GM12878 (cell line): ENCODE measurements around the gene PTPRD. TPM values are rescaled to one million over a fixed set of nuclear protein-coding genes. Genes with fewer than 3 reads are reported as not detected.

Source experiments
- ATAC-seq: fragments of 200-7000 bp; cut with Tn5 transposase; 3 replicates; pipeline ENCODE4 v1.9.1; 2020; ENCODE audit warnings: mild to moderate bottlenecking, moderate library complexity
- BruUV-seq: library from RNA; stranded (reverse); fragments of 400-500 nt; replicated peaks from 2 replicates; lab custom pipeline; 2021; lab: Mats Ljungman, UMichigan
- CTCF ChIA-PET: fragments of 300-600 bp; sonication (Branson Sonifier 250); formaldehyde crosslinking; extraction: SDS; loops from one replicate; lab custom pipeline; 2021; ENCODE audit warnings: inconsistent platforms; lab: Yijun Ruan, JAX
- POLR2A ChIA-PET: fragments of 350-600 bp; formaldehyde crosslinking; extraction: SDS; loops from one replicate; lab custom pipeline; 2021; ENCODE audit warnings: inconsistent platforms; lab: Charles Lee
- RAD21 ChIA-PET: fragments of 300-600 bp; sonication (Branson Sonifier 250); formaldehyde crosslinking; loops from one replicate; lab custom pipeline; 2023; ENCODE audit warnings: antibody characterized with exemption; ENCODE audit not compliant: unreplicated experiment; lab: Charles Lee
- SMC1A ChIA-PET: fragments of 300-600 bp; sonication (Branson Sonifier 250); formaldehyde crosslinking; loops from one replicate; lab custom pipeline; 2023; ENCODE audit not compliant: unreplicated experiment, uncharacterized antibody; lab: Charles Lee
- DNase-seq: peaks from one replicate; pipeline ENCODE4 v3.0.0-alpha.2; 2011; ENCODE audit warnings: low read depth, low spot score
- FAIRE-seq: peaks from 3 replicates; lab custom pipeline; 2011; peaks lifted over from hg19 to GRCh38; lab: Jason Lieb, UNC
- H2AFZ ChIP-seq: 2 replicates; pipeline ENCODE4 v1.6.0; 2011; ENCODE audit warnings: low read depth, low read length, control low read depth; ENCODE audit not compliant: control insufficient read depth
- H3K27ac ChIP-seq: 2 replicates; pipeline ENCODE4 v1.5.1; 2011; ENCODE audit warnings: control low read depth; ENCODE audit not compliant: control insufficient read depth, insufficient read depth
- H3K27me3 ChIP-seq, 2 experiments: replicated peaks in 1 of 2; 2 replicates each; pipeline versions ENCODE4 v1.6.0 to v1.6.1; 2011; ENCODE audit warnings: low read length in 1 of 2; ENCODE audit not compliant: control insufficient read depth in 2 of 2, insufficient read depth in 2 of 2
- H3K36me3 ChIP-seq, 2 experiments: 2 replicates each; pipeline ENCODE4 v1.5.1; 2011; ENCODE audit warnings: low read length in 1 of 2; ENCODE audit not compliant: control insufficient read depth in 2 of 2, insufficient read depth in 2 of 2
- H3K4me1 ChIP-seq: 2 replicates; pipeline ENCODE4 v1.6.1; 2011; ENCODE audit warnings: mild to moderate bottlenecking, low read length, moderate library complexity, mixed read lengths; ENCODE audit not compliant: control insufficient read depth, insufficient read depth
- H3K4me2 ChIP-seq: 2 replicates; pipeline ENCODE4 v1.6.0; 2011; ENCODE audit warnings: control low read depth; ENCODE audit not compliant: control insufficient read depth, insufficient read depth
- H3K4me3 ChIP-seq: fragments of 200-600 bp; sonication (generic); 2 replicates; pipeline ENCODE4 v1.5.1; 2016
- H3K79me2 ChIP-seq: 2 replicates; pipeline ENCODE4 v1.6.0; 2011; ENCODE audit warnings: low read length; ENCODE audit not compliant: control insufficient read depth, insufficient read depth
- H3K9ac ChIP-seq: 2 replicates; pipeline ENCODE4 v1.8.0; 2011; ENCODE audit warnings: low read length, control low read depth, mixed read lengths; ENCODE audit not compliant: control insufficient read depth, insufficient read depth
- H3K9me3 ChIP-seq: replicated peaks from 3 replicates; pipeline ENCODE4 v1.5.1; 2011; ENCODE audit warnings: mild to moderate bottlenecking, low read length; ENCODE audit not compliant: control insufficient read depth, insufficient read depth
- H4K20me1 ChIP-seq: 2 replicates; pipeline ENCODE4 v1.6.0; 2011; ENCODE audit not compliant: control insufficient read depth, insufficient read depth
- ELK1 ChIP-seq: IDR thresholded peaks from 2 replicates; pipeline ENCODE4 v1.6.1; 2012; ENCODE audit warnings: low read depth, low read length, improper control_type of control experiment
- HSF1 ChIP-seq: fragments of 150-350 bp; IDR thresholded peaks from 2 replicates; pipeline ENCODE4 v1.6.1; 2014; ENCODE audit warnings: mild to moderate bottlenecking, low read depth, low read length
- ZNF24 ChIP-seq: fragments of 450-650 bp; IDR thresholded peaks from 2 replicates; pipeline ENCODE4 v1.6.1; 2017; ENCODE audit warnings: antibody characterized with exemption, mild to moderate bottlenecking
- WGBS: methylation state at CpG from one replicate; pipeline ENCODE4 v1.1.6; 2016; ENCODE audit warnings: low lambda C conversion rate; ENCODE audit not compliant: insufficient replicate concordance, insufficient coverage; ENCODE audit errors: missing lambda C conversion rate; 5-methylcytosine and 5-hydroxymethylcytosine counted together
- in situ Hi-C: fragments of 300-500 bp; cut with MboI; formaldehyde crosslinking; loops from 9 replicates; pipeline ENCODE4 v1.14.3; 2018; ENCODE audit warnings: mixed read lengths
- intact Hi-C: fragments of 100-400 bp; cut with micrococcal nuclease; formaldehyde crosslinking; loops from one replicate; pipeline ENCODE4 v1.14.2; 2022; ENCODE audit not compliant: unreplicated experiment
- polyA plus RNA-seq, 11 experiments: library from polyadenylated mRNA; depleted of rRNA in 4 of 11; unstranded in 6 of 11; stranded (reverse) in 5 of 11; fragments of >200 nt; fragmentation: Nextera tagmentation in 4 of 11; fragmentation: Illumina TruSeq in 1 of 11; extraction: Ambion mirVana in 4 of 11; extraction: Trizol in 1 of 11; gene quantifications; 1 replicate in 1 of 11; 2 replicates in 10 of 11; pipeline versions ENCODE4 v1.2.1 to v1.2.3, GENCODE V29; 2011 to 2016; ENCODE audit warnings: inconsistent platforms in 2 of 11, missing spikeins in 2 of 11, low read depth in 1 of 11
- total RNA-seq, 4 experiments: library from RNA; depleted of rRNA in 3 of 4; stranded (reverse); fragments of >200 nt in 3 of 4; fragmentation: Illumina TruSeq in 1 of 4; extraction: Trizol in 1 of 4; gene quantifications; 2 replicates each; pipeline versions ENCODE4 v1.2.1 to v1.2.3, GENCODE V29; 2013 to 2021

Gene PTPRD
- total and polyA plus RNA-seq, 10 of the 15 experiments (the other 5 are each of a cell fraction or from before 2014, with no cell fraction given): under 0.01 to 0.05 (median 0.01) TPM; not detected in 7

GRCh38 chr9:9919174-9919775 is 693.5 kb downstream of the PTPRD start:
- no peaks in the 10 kb centered on the region for H4K20me1 ChIP-seq
- no peak overlapping the region for H3K4me2 ChIP-seq
- POLR2A ChIA-PET: interaction anchor here (1.1 kb wide), 1 partner anchor 9 kb away, joined by 3 read pairs; no protein-coding TSS in a partner anchor
- no peaks in the 10 kb centered on the region for H3K79me2 ChIP-seq
- H3K36me3 ChIP-seq: no peaks in the 10 kb centered on the region
- no peak for TF ChIP-seq HSF1
- TF ChIP-seq ELK1: no peak
- TF ChIP-seq, all 136 proteins: peak for 0
- no peaks in the 10 kb centered on the region for H3K27me3 ChIP-seq
- no peaks in the 10 kb centered on the region for H3K9me3 ChIP-seq
- WGBS: 53% methylated on average over 3 of the region's 3 CpGs
- DNase-seq (no peak), FAIRE-seq (no peak), ATAC-seq (no peak)
- H3K27ac ChIP-seq: no peak overlapping the region
- in situ Hi-C loops (no loop called here), intact Hi-C loops (no loop called here)
- no peak overlapping the region for H3K9ac ChIP-seq
- H3K4me1 ChIP-seq: no peaks in the 10 kb centered on the region
- BruUV-seq: no TSS peak
- H3K4me3 ChIP-seq: no peak overlapping the region
- no peak overlapping the region for H2AFZ ChIP-seq
- ChIA-PET CTCF (no interaction called here), RAD21 (no interaction called here), SMC1A (interaction anchor here (2.5 kb wide), 1 partner anchor 24 kb away, joined by 7 read pairs; no protein-coding TSS in a partner anchor)

GRCh38 chr9:9917400-9917799 is 695.4 kb downstream of the PTPRD start:
- no peak for ATAC-seq
- no TSS peak for BruUV-seq
- RAD21 ChIA-PET: interaction anchor here (0.7 kb wide), 1 partner anchor 20 kb away, joined by 4 read pairs; no protein-coding TSS in a partner anchor

More at GRCh38 chr9:9917400-9917799, 695.4 kb downstream of the PTPRD start:
- in situ Hi-C loops (no loop called here), intact Hi-C loops (no loop called here)
- no peak overlapping the region for H3K4me3 ChIP-seq
- H3K27ac ChIP-seq: no peak overlapping the region
- H3K36me3 ChIP-seq: no peaks in the 10 kb centered on the region
- H3K9me3 ChIP-seq: no peaks in the 10 kb centered on the region
- TF ChIP-seq ZNF24: no peak
- no peak overlapping the region for H3K4me2 ChIP-seq
- ChIA-PET CTCF (no interaction called here), SMC1A (interaction anchor here (0.6 to 2.5 kb wide), 2 partner anchors 26 to 154 kb away, joined by 3 to 7 read pairs; no protein-coding TSS in a partner anchor), POLR2A (interaction anchor here (0.6 kb wide), 1 partner anchor 106 kb away, joined by 3 read pairs; no protein-coding TSS in a partner anchor)
- H3K27me3 ChIP-seq: no peaks in the 10 kb centered on the region
- H3K79me2 ChIP-seq: no peaks in the 10 kb centered on the region
- no peak overlapping the region for H2AFZ ChIP-seq
- H3K4me1 ChIP-seq: no peaks in the 10 kb centered on the region
- no peak for FAIRE-seq
- no peak overlapping the region for H3K9ac ChIP-seq
- no peaks in the 10 kb centered on the region for H4K20me1 ChIP-seq
- no peak for DNase-seq
